K562 (cell line): Measurements from ENCODE around the gene TWIST1. TPM values are rescaled to one million over a fixed set of nuclear protein-coding genes. Genes with fewer than 3 reads are reported as not detected.

Experiments used
- ATAC-seq: fragments of 200-7000 bp; cut with Tn5 transposase; 3 replicates; pipeline ENCODE4 v1.9.1; 2020; ENCODE audit warnings: moderate library complexity
- BruUV-seq: library from RNA; stranded (reverse); fragments of 400-500 nt; replicated peaks from 2 replicates; lab custom pipeline; 2021; lab: Mats Ljungman, UMichigan
- CTCF ChIA-PET: fragments of 300-600 bp; formaldehyde crosslinking; extraction: SDS; loops from one replicate; lab custom pipeline; 2021; ENCODE audit warnings: low intra/inter-chr PET ratio; lab: Yijun Ruan, JAX
- POLR2A ChIA-PET: fragments of 300-600, 350-650 bp; sonication (Branson Sonifier 250); formaldehyde crosslinking; extraction: SDS; loops from one replicate; lab custom pipeline; 2021; ENCODE audit warnings: antibody characterized with exemption, inconsistent platforms; lab: Yijun Ruan, JAX
- DNase-seq, 4 experiments: peaks; one replicate each; pipeline versions ENCODE4 v3.0.0 to v3.0.0-alpha.2; 2011 to 2018; ENCODE audit warnings: low spot score in 3 of 4, mixed read lengths in 3 of 4; ENCODE audit errors: extremely low read depth in 1 of 4
- FAIRE-seq: peaks from 2 replicates; lab custom pipeline; 2011; peaks lifted over from hg19 to GRCh38; lab: Jason Lieb, UNC
- H2AFZ ChIP-seq: 2 replicates; pipeline ENCODE4 v1.6.0; 2011; ENCODE audit warnings: low read depth, low read length, control low read depth, inconsistent platforms
- H3K27ac ChIP-seq: fragments of 200-600 bp; 3 replicates; pipeline ENCODE4 v1.8.0; 2011; ENCODE audit warnings: low read depth, mild to moderate bottlenecking, control low read depth, inconsistent platforms, low read length, moderate library complexity, mixed read lengths; ENCODE audit errors: extremely low read depth
- H3K27me3 ChIP-seq, 2 experiments: fragments of 300-600 bp in 1 of 2; 2 replicates in 1 of 2; 3 replicates in 1 of 2; pipeline versions ENCODE4 v1.6.0 to v1.8.0; 2011; ENCODE audit warnings: inconsistent platforms in 2 of 2, low read length in 2 of 2, mild to moderate bottlenecking in 1 of 2, mixed read lengths in 1 of 2, moderate library complexity in 1 of 2; ENCODE audit not compliant: control insufficient read depth in 2 of 2, insufficient read depth in 2 of 2
- H3K36me3 ChIP-seq: fragments of 300-600 bp; 3 replicates; pipeline ENCODE4 v1.8.0; 2011; ENCODE audit warnings: mild to moderate bottlenecking, low read length, inconsistent platforms; ENCODE audit not compliant: control insufficient read depth, insufficient read depth
- H3K4me1 ChIP-seq, 2 experiments: fragments of 200-600 bp in 1 of 2; replicated peaks in 1 of 2; 2 replicates in 1 of 2; 3 replicates in 1 of 2; pipeline versions ENCODE4 v1.5.1 to v1.8.0; 2011; ENCODE audit warnings: inconsistent platforms in 2 of 2, low read length in 2 of 2, mild to moderate bottlenecking in 1 of 2, mixed read lengths in 1 of 2, moderate library complexity in 1 of 2; ENCODE audit not compliant: control insufficient read depth in 2 of 2, insufficient read depth in 2 of 2
- H3K4me2 ChIP-seq: 2 replicates; pipeline ENCODE4 v1.6.1; 2011; ENCODE audit warnings: low read length, control low read depth, inconsistent platforms, mixed read lengths; ENCODE audit not compliant: insufficient read depth
- H3K4me3 ChIP-seq: fragments of 200-600 bp; sonication (generic), shearing (Covaris generic); 2 replicates; pipeline ENCODE4 v1.5.1; 2016; ENCODE audit warnings: control low read depth, inconsistent platforms
- H3K79me2 ChIP-seq: fragments of 200-600 bp; 3 replicates; pipeline ENCODE4 v1.8.0; 2011; ENCODE audit warnings: low read length, inconsistent platforms; ENCODE audit not compliant: control insufficient read depth, insufficient read depth
- H3K9ac ChIP-seq, 2 experiments: 2 replicates each; pipeline versions ENCODE4 v1.6.0 to v1.6.1; 2011; ENCODE audit warnings: low read depth in 2 of 2, low read length in 2 of 2, control low read depth in 1 of 2, inconsistent platforms in 1 of 2, mild to moderate bottlenecking in 1 of 2, mixed read lengths in 1 of 2; ENCODE audit not compliant: insufficient read depth in 1 of 2
- H3K9me1 ChIP-seq: one replicate; pipeline ENCODE4 v1.6.0; 2011; ENCODE audit warnings: inconsistent platforms, mild to moderate bottlenecking, low read length, moderate library complexity; ENCODE audit not compliant: control insufficient read depth, insufficient read depth
- H3K9me3 ChIP-seq: replicated peaks from 2 replicates; pipeline ENCODE4 v1.5.1; 2011; ENCODE audit warnings: low read depth, low read length, inconsistent platforms; ENCODE audit not compliant: control insufficient read depth, insufficient read depth
- H4K20me1 ChIP-seq: replicated peaks from 2 replicates; pipeline ENCODE4 v1.6.1; 2011; ENCODE audit warnings: low read length, inconsistent platforms, mixed read lengths; ENCODE audit not compliant: control insufficient read depth, insufficient read depth
- MLX ChIP-seq, 2 experiments: fragments of 450-650 bp in 1 of 2; sonication (generic) in 1 of 2; formaldehyde crosslinking; conservative IDR thresholded peaks; 2 replicates each; pipeline versions ENCODE4 v1.4.0 to v1.8.1; 2020 to 2022; ENCODE audit warnings: mild to moderate bottlenecking in 1 of 2, missing genetic modification reagents in 1 of 2
- MYNN ChIP-seq, 2 experiments: sonication (generic); formaldehyde crosslinking in 1 of 2; IDR thresholded peaks; 2 replicates each; pipeline versions ENCODE4 v1.5.0 to v1.6.1; 2016 to 2020; ENCODE audit warnings: antibody characterized with exemption in 1 of 2, missing genetic modification reagents in 1 of 2
- SMAD3 ChIP-seq: fragments of 450-650 bp; formaldehyde crosslinking; conservative IDR thresholded peaks from 2 replicates; pipeline ENCODE4 v1.4.0; 2020; ENCODE audit warnings: mild to moderate bottlenecking
- ZNF134 ChIP-seq: fragments of 250-450 bp; sonication (Bioruptor Pico); conservative IDR thresholded peaks from 2 replicates; pipeline ENCODE4 v1.4.0; 2020
- ZNF253 ChIP-seq: fragments of 250-450 bp; sonication (Bioruptor Pico); conservative IDR thresholded peaks from 2 replicates; pipeline ENCODE4 v1.6.1; 2021; ENCODE audit warnings: mild to moderate bottlenecking
- ZSCAN32 ChIP-seq: fragments of 450-650 bp; formaldehyde crosslinking; IDR thresholded peaks from 2 replicates; pipeline ENCODE4 v1.4.0; 2020; ENCODE audit warnings: mild to moderate bottlenecking, moderate library complexity
- WGBS: fragments of 100-300 bp; shearing (Covaris generic); methylation state at CpG from one replicate; pipeline ENCODE4 v1.1.6; 2016; ENCODE audit warnings: low coverage, mixed read lengths; ENCODE audit not compliant: insufficient coverage; ENCODE audit errors: missing lambda C conversion rate; 5-methylcytosine and 5-hydroxymethylcytosine counted together
- in situ Hi-C: fragments of 300-500 bp; cut with MboI; formaldehyde crosslinking; loops from 4 replicates; pipeline ENCODE4 v1.15.0; 2018; ENCODE audit warnings: inconsistent platforms, mixed read lengths
- intact Hi-C: fragments of 100-400 bp; cut with micrococcal nuclease; formaldehyde crosslinking; loops from 2 replicates; pipeline ENCODE4 v1.14.2; 2022
- polyA plus RNA-seq, 8 experiments: library from polyadenylated mRNA; depleted of rRNA in 4 of 8; stranded (reverse) in 5 of 8; unstranded in 3 of 8; fragments of >200 nt; fragmentation: Nextera tagmentation in 2 of 8; fragmentation: Illumina TruSeq in 1 of 8; extraction: Ambion mirVana in 2 of 8; extraction: Trizol in 1 of 8; gene quantifications; 2 replicates each; pipeline versions ENCODE4 v1.2.1 to v1.2.3, GENCODE V29; 2011 to 2014; ENCODE audit warnings: inconsistent platforms in 1 of 8, missing spikeins in 1 of 8
- total RNA-seq, 7 experiments: library from RNA; depleted of rRNA in 6 of 7; stranded (reverse); fragments of >200 nt in 6 of 7; fragmentation: Illumina TruSeq in 2 of 7; extraction: Trizol in 2 of 7; gene quantifications; 2 replicates each; pipeline versions ENCODE4 v1.2.1 to v1.2.3, GENCODE V29; 2011 to 2021; ENCODE audit warnings: low replicate concordance in 1 of 7

Gene TWIST1
- total and polyA plus RNA-seq, 9 of the 15 experiments (the other 6 are each of a cell fraction or from before 2014, with no cell fraction given): 0.10 to 0.86 (median 0.15) TPM; not detected in 2

GRCh38 chr7:19110026-19110730 lies 7.3 kb downstream of the TWIST1 start (continued):
- TF ChIP-seq MLX (CRISPR knock-in tag; conservative IDR thresholded peaks at IDR 0.05) (no peak), ZNF134 (CRISPR knock-in tag) (no peak), ZNF253 (CRISPR knock-in tag) (no peak), SMAD3 (CRISPR knock-in tag) (no peak), ZSCAN32 (CRISPR knock-in tag) (no peak)

- ChIA-PET POLR2A (no interaction called here), CTCF (no interaction called here)
- DNase-seq (no peak), FAIRE-seq (no peak), ATAC-seq (no peak)
- peaks cover 9 to 32% of the 10 kb centered on the region in 2 experiments; a peak in 3 of 5 replicates for H3K27me3 ChIP-seq
- no peak overlapping the region for H3K9ac ChIP-seq
- WGBS: 0% methylated on average over 11 of the region's 11 CpGs
- H2AFZ ChIP-seq: no peak overlapping the region
- no peaks in the 10 kb centered on the region for H3K79me2 ChIP-seq
- TF ChIP-seq MYNN (IDR thresholded peaks at IDR 0.05) (no peak), MYNN (CRISPR knock-in tag; IDR thresholded peaks at IDR 0.05) (no peak)
- no peak overlapping the region for H3K27ac ChIP-seq
- H3K4me2 ChIP-seq: no peak overlapping the region
- no peaks in the 10 kb centered on the region for H3K9me1 ChIP-seq
- no peaks in the 10 kb centered on the region for H3K9me3 ChIP-seq
- intact Hi-C loops: no loop called here
- H3K4me3 ChIP-seq: no peak overlapping the region
- H4K20me1 ChIP-seq: no peaks in the 10 kb centered on the region
- in situ Hi-C loops: no loop called here
- no peaks in the 10 kb centered on the region for H3K36me3 ChIP-seq
- H3K4me1 ChIP-seq: peaks cover 0 to 9% of the 10 kb centered on the region in 2 experiments; a peak in 2 of 5 replicates
- no TSS peak for BruUV-seq
These were observed 8.2 kb downstream of the TWIST1 start for GRCh38 chr7:19109000-19109946.
